IMR-90 (cell line): ENCODE data around the gene FAM3D. TPM values are rescaled to one million over a fixed set of nuclear protein-coding genes. Genes with fewer than 3 reads are reported as not detected.

Source experiments
- ATAC-seq: fragments of 200-7000 bp; cut with Tn5 transposase; 2 replicates; pipeline ENCODE4 v1.9.1; 2020; ENCODE audit warnings: low read depth, mild to moderate bottlenecking, moderate library complexity
- BruUV-seq: library from RNA; stranded (reverse); fragments of 400-500 nt; replicated peaks from 2 replicates; lab custom pipeline; 2021; lab: Mats Ljungman, UMichigan
- CTCF ChIA-PET: fragments of 300-600 bp; formaldehyde crosslinking; extraction: SDS; loops from one replicate; lab custom pipeline; 2021; ENCODE audit warnings: antibody characterized with exemption; lab: Yijun Ruan, JAX
- POLR2A ChIA-PET: fragments of 300-600 bp; sonication (Branson Sonifier 250); formaldehyde crosslinking; loops from one replicate; lab custom pipeline; 2022; ENCODE audit warnings: antibody characterized with exemption; ENCODE audit not compliant: unreplicated experiment; lab: Charles Lee
- DNase-seq: peaks from one replicate; pipeline ENCODE4 v3.0.0; 2013
- H2AFZ ChIP-seq: replicated peaks from 2 replicates; pipeline ENCODE3; 2013; ENCODE audit warnings: low read length, mild to moderate bottlenecking; ENCODE audit not compliant: poor library complexity
- H2AK5ac ChIP-seq: 2 replicates; pipeline ENCODE4 v1.6.1; 2013; ENCODE audit warnings: low read depth, low read length, inconsistent platforms
- H2AK9ac ChIP-seq: replicated peaks from 2 replicates; pipeline ENCODE3; 2013; ENCODE audit warnings: mild to moderate bottlenecking, low read depth, low read length, moderate library complexity; ENCODE audit not compliant: poor library complexity
- H2BK120ac ChIP-seq: 2 replicates; pipeline ENCODE4 v1.6.1; 2013; ENCODE audit warnings: low read depth, low read length, inconsistent platforms
- H2BK15ac ChIP-seq: 3 replicates; pipeline ENCODE4 v1.6.1; 2013; ENCODE audit warnings: low read depth, low read length, inconsistent platforms
- H2BK20ac ChIP-seq: 2 replicates; pipeline ENCODE4 v1.6.1; 2013; ENCODE audit warnings: low read depth, mild to moderate bottlenecking, inconsistent platforms, low read length, moderate library complexity
- H2BK5ac ChIP-seq: 2 replicates; pipeline ENCODE4 v1.6.1; 2013; ENCODE audit warnings: mild to moderate bottlenecking, low read depth, low read length, inconsistent platforms; ENCODE audit not compliant: poor library complexity, severe bottlenecking
- H3K14ac ChIP-seq: replicated peaks from 2 replicates; pipeline ENCODE4 v1.6.1; 2013; ENCODE audit warnings: low read depth, low read length, inconsistent platforms
- H3K18ac ChIP-seq: 2 replicates; pipeline ENCODE4 v1.6.1; 2013; ENCODE audit warnings: low read depth, low read length, control low read depth
- H3K23ac ChIP-seq: 2 replicates; pipeline ENCODE4 v1.6.1; 2013; ENCODE audit warnings: low read depth, low read length, inconsistent platforms
- H3K27ac ChIP-seq: 2 replicates; pipeline ENCODE4 v1.5.1; 2013; ENCODE audit warnings: mild to moderate bottlenecking, control low read depth, low read length; ENCODE audit not compliant: insufficient read depth
- H3K27me3 ChIP-seq: 2 replicates; pipeline ENCODE4 v1.6.1; 2013; ENCODE audit warnings: low read length; ENCODE audit not compliant: control insufficient read depth, insufficient read depth
- H3K36me3 ChIP-seq: 2 replicates; pipeline ENCODE4 v1.6.1; 2013; ENCODE audit warnings: low read length, mixed read lengths; ENCODE audit not compliant: control insufficient read depth, insufficient read depth
- H3K4ac ChIP-seq: 2 replicates; pipeline ENCODE4 v1.6.1; 2013; ENCODE audit warnings: low read depth, low read length, inconsistent platforms
- H3K4me1 ChIP-seq: 2 replicates; pipeline ENCODE4 v1.6.1; 2013; ENCODE audit warnings: low read length, mixed read lengths; ENCODE audit not compliant: control insufficient read depth, insufficient read depth
- H3K4me2 ChIP-seq: 2 replicates; pipeline ENCODE4 v1.6.1; 2013; ENCODE audit warnings: low read depth, mild to moderate bottlenecking, control low read depth, low read length, moderate library complexity
- H3K4me3 ChIP-seq: 2 replicates; pipeline ENCODE4 v1.5.1; 2013; ENCODE audit warnings: low read depth, mild to moderate bottlenecking, control low read depth, low read length, moderate library complexity; ENCODE audit not compliant: insufficient read depth
- H3K56ac ChIP-seq: 2 replicates; pipeline ENCODE4 v1.6.1; 2013; ENCODE audit warnings: low read length, inconsistent platforms; ENCODE audit not compliant: insufficient read depth; ENCODE audit errors: extremely low read depth
- H3K79me1 ChIP-seq, 2 experiments: 2 replicates each; pipeline ENCODE4 v1.6.1; 2013; ENCODE audit warnings: low read length in 2 of 2, inconsistent platforms in 1 of 2, low read depth in 1 of 2
- H3K9ac ChIP-seq: 2 replicates; pipeline ENCODE4 v1.6.1; 2013; ENCODE audit warnings: low read depth, low read length, control low read depth
- H3K9me1 ChIP-seq: 2 replicates; pipeline ENCODE4 v1.6.1; 2013; ENCODE audit warnings: low read length, inconsistent platforms; ENCODE audit not compliant: insufficient read depth
- H3K9me3 ChIP-seq: 2 replicates; pipeline ENCODE4 v1.6.1; 2013; ENCODE audit warnings: low read length; ENCODE audit not compliant: control insufficient read depth, insufficient read depth
- H4K20me1 ChIP-seq: 2 replicates; pipeline ENCODE4 v1.6.1; 2013; ENCODE audit warnings: low read length, inconsistent platforms; ENCODE audit not compliant: insufficient read depth
- H4K5ac ChIP-seq: 2 replicates; pipeline ENCODE4 v1.6.1; 2013; ENCODE audit warnings: mild to moderate bottlenecking, low read depth, low read length, control low read depth
- H4K8ac ChIP-seq, 2 experiments: 2 replicates each; pipeline ENCODE4 v1.6.1; 2013; ENCODE audit warnings: low read depth in 2 of 2, low read length in 2 of 2, control low read depth in 1 of 2, inconsistent platforms in 1 of 2
- H4K91ac ChIP-seq: 2 replicates; pipeline ENCODE4 v1.6.1; 2013; ENCODE audit warnings: low read depth, low read length, inconsistent platforms; ENCODE audit not compliant: insufficient read depth
- ELK1 ChIP-seq: fragments of 150-350 bp; IDR thresholded peaks from 2 replicates; pipeline ENCODE4 v1.6.1; 2016; ENCODE audit warnings: low read depth, mild to moderate bottlenecking, low read length, moderate library complexity, borderline replicate concordance
- MAFK ChIP-seq: IDR thresholded peaks from 2 replicates; pipeline ENCODE4 v1.6.1; 2012; ENCODE audit warnings: low read depth, low read length, improper control_type of control experiment
- POLR2A ChIP-seq: IDR thresholded peaks from 2 replicates; pipeline ENCODE4 v1.6.1; 2012; ENCODE audit warnings: mild to moderate bottlenecking, low read depth, low read length
- RCOR1 ChIP-seq: IDR thresholded peaks from 2 replicates; pipeline ENCODE4 v1.6.1; 2012; ENCODE audit warnings: mild to moderate bottlenecking, low read length, improper control_type of control experiment; ENCODE audit not compliant: insufficient replicate concordance
- SMC3 ChIP-seq: fragments of 150-350 bp; IDR thresholded peaks from 2 replicates; pipeline ENCODE4 v1.6.1; 2016; ENCODE audit warnings: low read depth, mild to moderate bottlenecking, antibody characterized with exemption, low read length, moderate library complexity
- WGBS, 2 experiments: methylation state at CpG; one replicate each; pipeline versions ENCODE4 v1.1.5 to v1.1.7; 2013; ENCODE audit warnings: missing lambda C conversion rate in 2 of 2; ENCODE audit not compliant: insufficient read length in 1 of 2; ENCODE audit errors: extremely low coverage in 2 of 2; 5-methylcytosine and 5-hydroxymethylcytosine counted together
- dilution Hi-C: fragments of 300-500 bp; cut with HindIII; formaldehyde crosslinking; loops from one replicate; pipeline ENCODE4 v1.14.3; 2018; ENCODE audit warnings: low sequenced_read_pairs; ENCODE audit not compliant: unreplicated experiment
- in situ Hi-C: fragments of 300-500 bp; cut with MboI; formaldehyde crosslinking; loops from 3 replicates; pipeline ENCODE4 v1.14.3; 2019; ENCODE audit warnings: low sequenced_read_pairs, inconsistent platforms, mixed read lengths
- intact Hi-C: fragments of 100-400 bp; cut with micrococcal nuclease; formaldehyde crosslinking; loops from 2 replicates; pipeline ENCODE4 v1.10.0; 2022
- polyA plus RNA-seq, 3 experiments: library from polyadenylated mRNA; depleted of rRNA; stranded (reverse); fragments of >200 nt; gene quantifications; 2 replicates each; pipeline ENCODE4 v1.2.3, GENCODE V29; 2012; ENCODE audit warnings: low replicate concordance in 1 of 3
- total RNA-seq: library from RNA; depleted of rRNA; stranded (reverse); fragments of >200 nt; gene quantifications from 2 replicates; pipeline ENCODE4 v1.2.3, GENCODE V29; 2012

Gene FAM3D
- total and polyA plus RNA-seq, 2 of the 4 experiments (the other 2 are of a cell fraction): not detected

DNA sequence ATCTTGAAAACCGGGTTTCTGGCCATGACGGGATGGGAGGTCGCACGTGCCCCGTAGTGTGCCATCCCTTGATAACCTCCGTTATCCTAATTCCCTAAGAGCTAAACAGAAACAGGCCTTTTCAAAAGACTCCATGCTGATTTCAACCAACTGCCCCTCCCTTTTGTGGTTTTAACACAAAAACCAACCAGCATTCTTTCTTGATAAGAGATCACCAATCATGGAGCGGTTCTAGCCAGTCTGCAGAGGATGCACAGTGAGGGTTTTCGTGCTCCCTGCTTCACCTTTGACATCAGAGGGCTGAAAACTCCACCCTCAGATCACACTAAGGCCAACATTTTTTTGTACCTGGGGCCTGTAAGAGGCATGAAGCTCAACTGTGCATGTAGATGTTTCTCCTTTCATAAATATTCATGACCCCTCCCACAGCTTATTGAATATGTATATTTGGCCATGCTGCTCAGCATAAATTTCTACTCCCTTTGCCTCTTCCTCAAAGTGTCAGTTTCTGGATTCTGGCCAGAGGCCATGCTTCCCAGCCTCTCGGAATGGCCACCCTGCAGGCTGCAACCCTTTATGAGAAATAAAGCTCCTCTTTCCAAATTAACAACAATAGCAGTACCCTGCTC lies 41.3 kb downstream of the FAM3D start (continued):
- no peak for TF ChIP-seq SMC3
- no peak for TF ChIP-seq ELK1

DNA sequence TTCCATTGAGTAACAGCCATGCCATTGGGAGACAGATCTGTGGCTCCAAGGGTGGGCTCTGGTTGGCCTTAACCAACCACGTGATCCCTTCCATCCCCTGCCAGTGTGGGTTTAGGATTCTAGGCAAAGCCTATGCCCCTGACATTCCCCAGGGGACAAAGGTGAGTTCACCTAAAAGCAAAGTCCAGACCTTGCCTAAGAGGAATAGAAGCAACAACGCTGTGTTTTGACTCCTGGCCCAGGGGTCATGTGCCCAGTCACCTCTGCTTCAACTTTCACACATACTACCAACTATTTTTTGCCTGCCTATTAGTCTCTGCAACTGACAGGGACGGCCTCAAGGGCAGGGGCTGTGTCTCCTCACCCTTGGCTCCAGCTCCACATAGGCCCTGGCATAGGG lies 42.0 kb downstream of the FAM3D start:
- Histone ChIP-seq H4K8ac (no peak overlapping the region), H3K27ac (no peak overlapping the region), H3K18ac (no peak overlapping the region), H4K91ac (no peak overlapping the region), H3K56ac (no peak overlapping the region), H2AK9ac (no peak overlapping the region), H2BK120ac (no peak overlapping the region), H3K4ac (no peak overlapping the region), H2BK5ac (no peak overlapping the region), H2BK15ac (no peak overlapping the region), H3K4me2 (no peak overlapping the region), H3K9ac (no peak overlapping the region), H3K79me1 (no peaks in the 10 kb centered on the region), H3K14ac (no peak overlapping the region), H3K4me3 (no peak overlapping the region), H3K36me3 (no peaks in the 10 kb centered on the region), H3K4me1 (peaks cover 19% of the 10 kb centered on the region), H4K20me1 (no peaks in the 10 kb centered on the region), H3K9me1 (peaks cover 11% of the 10 kb centered on the region; the same call in 1 of the 2 replicates), H2AK5ac (no peak overlapping the region), H3K23ac (no peak overlapping the region), H2BK20ac (no peak overlapping the region), H2AFZ (no peak overlapping the region), H4K5ac (no peak overlapping the region), H3K9me3 (no peaks in the 10 kb centered on the region), H3K27me3 (0 out of 2 replicates have a peak, but pooled peaks cover 2% of the 10 kb centered on the region)
- intact Hi-C loops: loop anchor here (10.0 kb wide), 2 partner anchors 290 to 320 kb away; partner anchors contain the start of genes HTD2, PXK and RPP14
- POLR2A ChIA-PET: no interaction called here
- in situ Hi-C loops: loop anchor here (10.0 kb wide), 1 partner anchor 300 kb away; no protein-coding TSS in a partner anchor
- TF ChIP-seq MAFK: no peak
- no peak for TF ChIP-seq RCOR1
- TF ChIP-seq POLR2A: no peak
- dilution Hi-C loops: no loop called here
- DNase-seq (no peak), ATAC-seq (no peak)
- WGBS, 2 experiments: no CpG with 5 or more reads among the region's 3 CpGs
- CTCF ChIA-PET: no interaction called here
- no TSS peak for BruUV-seq
